OCI-LY3 (cell line): ENCODE data around the gene RPL3.

Experiments used
- EZH2phosphoT487 ChIP-seq: fragments of 200-600 bp; shearing (Covaris generic); IDR thresholded peaks from 2 replicates; pipeline ENCODE4 v1.6.1; 2018; ENCODE audit warnings: antibody characterized with exemption, mixed run types, low read depth
- TF ChIP-seq, protein P1 (sequence below): fragments of 200-600, 300-600 bp; sonication (generic); IDR thresholded peaks from 2 replicates; pipeline ENCODE4 v1.5.1; 2014; ENCODE audit warnings: antibody characterized with exemption, low read length, low read depth

DNA sequence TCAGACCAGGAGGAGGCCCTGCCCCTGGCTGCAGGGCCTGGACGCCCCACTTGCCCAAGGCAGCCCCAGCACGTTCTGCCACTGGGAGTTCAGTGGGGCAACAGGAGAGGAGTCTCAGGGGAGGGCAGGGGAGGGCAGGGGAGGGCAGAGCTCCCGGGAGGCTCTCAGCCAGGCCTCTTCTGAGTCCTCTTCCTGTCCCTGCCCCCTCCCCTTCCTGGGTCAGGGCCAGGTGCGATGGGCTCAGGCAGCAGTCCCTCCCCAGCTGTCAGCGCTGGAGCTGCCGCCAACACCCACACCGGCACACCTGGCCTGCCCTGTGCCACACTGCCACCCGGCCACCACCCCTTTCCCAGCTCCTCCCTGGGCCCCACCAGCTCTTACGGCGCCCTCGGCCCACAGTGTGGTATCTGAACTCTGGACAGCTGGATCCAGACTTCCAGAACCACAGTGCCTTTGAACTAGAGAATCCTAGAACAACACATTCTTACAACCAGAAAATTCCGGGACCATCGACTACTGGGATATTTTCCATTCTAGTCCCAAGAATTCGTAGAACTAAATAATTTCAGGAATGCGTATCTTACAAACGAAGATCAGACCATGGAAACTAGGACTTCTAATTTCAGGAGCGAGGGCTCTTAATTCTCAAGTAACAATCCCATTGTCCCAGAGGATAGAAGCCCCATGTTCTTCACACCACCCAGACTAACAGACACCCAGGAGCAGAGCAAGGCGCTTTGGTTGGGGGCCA is 21.8 kb downstream of the RPL3 start:
- TF ChIP-seq, protein P1, sequence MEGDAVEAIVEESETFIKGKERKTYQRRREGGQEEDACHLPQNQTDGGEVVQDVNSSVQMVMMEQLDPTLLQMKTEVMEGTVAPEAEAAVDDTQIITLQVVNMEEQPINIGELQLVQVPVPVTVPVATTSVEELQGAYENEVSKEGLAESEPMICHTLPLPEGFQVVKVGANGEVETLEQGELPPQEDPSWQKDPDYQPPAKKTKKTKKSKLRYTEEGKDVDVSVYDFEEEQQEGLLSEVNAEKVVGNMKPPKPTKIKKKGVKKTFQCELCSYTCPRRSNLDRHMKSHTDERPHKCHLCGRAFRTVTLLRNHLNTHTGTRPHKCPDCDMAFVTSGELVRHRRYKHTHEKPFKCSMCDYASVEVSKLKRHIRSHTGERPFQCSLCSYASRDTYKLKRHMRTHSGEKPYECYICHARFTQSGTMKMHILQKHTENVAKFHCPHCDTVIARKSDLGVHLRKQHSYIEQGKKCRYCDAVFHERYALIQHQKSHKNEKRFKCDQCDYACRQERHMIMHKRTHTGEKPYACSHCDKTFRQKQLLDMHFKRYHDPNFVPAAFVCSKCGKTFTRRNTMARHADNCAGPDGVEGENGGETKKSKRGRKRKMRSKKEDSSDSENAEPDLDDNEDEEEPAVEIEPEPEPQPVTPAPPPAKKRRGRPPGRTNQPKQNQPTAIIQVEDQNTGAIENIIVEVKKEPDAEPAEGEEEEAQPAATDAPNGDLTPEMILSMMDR, result no peak
- TF ChIP-seq EZH2phosphoT487, result no peak
